Measurements from ENCODE around the gene CSF2RB.

The CSF2RB gene

DNA sequence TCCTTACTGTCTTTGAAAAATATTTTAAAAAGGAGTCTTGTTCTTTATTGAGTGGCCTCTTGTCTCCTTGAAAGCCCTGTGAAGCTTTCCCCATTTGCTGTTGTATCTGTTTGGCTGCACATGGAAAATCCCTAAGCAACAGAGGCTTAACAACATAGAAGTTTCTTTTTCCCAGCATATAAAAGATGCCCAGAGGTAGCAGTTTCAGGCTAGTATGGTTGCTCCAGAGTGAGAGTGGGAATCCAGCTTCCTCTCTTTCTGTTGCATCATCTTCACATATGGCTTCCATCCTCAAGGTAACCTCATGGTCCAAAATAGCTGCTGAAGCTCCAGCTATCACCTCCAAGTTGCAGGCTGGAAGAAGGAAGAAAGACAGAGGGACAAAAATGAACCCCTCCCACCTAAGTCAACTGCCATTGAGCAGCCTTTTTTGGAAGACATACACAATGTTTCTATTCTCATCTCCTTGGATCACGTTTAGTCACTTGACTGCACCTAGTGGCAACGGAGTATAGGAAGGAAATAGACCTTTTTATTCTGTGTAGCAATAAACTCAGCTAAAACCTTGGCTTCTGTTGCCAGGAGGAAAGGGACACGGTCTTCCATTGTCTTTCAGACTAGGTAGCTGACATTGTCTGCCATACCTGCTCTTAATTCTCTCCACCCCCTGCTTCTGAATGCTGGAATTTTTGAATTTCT lies 5.3 kb downstream of the CSF2RB start:
- peak; percentile 31 for FAIRE-seq
- no peak for DNase-seq (ENCODE audit: insufficient read length, low spot score)

DNA sequence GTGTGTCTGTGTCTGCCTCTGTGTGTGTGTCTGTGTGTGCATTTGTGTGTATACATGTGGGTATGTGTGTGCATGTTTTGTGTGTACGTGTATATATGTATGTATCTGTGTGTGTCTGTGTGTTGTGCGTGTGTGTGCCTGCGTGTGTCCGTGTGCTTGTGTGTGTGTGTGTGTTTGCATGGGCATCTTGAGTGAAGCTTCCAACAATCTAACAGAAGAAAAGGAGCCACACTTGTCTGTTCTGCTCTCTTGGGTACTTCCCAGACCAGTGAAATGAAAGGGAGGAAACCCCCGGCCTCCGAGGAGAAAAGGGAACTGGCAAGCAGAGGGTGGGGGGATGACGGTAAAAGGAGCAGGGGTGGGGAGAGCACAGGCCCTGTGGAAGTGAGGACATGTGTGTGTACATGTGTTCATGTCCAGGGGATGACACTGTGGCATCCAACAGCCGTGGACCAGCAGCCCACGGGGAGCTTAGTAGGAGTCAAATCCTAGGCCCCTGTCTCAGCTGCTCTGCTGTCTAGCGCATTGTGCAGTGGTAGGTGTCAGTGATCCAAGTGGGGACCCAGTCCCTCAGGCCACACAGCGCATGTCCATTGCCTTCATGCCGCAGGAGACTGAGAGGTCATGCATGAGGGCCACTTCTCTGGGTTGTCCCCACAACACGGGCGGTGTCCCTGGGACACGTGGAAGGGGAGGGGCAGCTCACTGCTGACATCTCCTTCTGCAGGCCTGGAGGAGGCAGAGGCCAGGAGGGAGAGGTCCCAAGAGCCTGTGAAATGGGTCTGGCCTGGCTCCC lies 8.1 kb downstream of the CSF2RB start:
- DNase-seq (ENCODE audit: insufficient read length, low spot score) = peak; percentile 54
- peak; percentile 80 for FAIRE-seq

DNA sequence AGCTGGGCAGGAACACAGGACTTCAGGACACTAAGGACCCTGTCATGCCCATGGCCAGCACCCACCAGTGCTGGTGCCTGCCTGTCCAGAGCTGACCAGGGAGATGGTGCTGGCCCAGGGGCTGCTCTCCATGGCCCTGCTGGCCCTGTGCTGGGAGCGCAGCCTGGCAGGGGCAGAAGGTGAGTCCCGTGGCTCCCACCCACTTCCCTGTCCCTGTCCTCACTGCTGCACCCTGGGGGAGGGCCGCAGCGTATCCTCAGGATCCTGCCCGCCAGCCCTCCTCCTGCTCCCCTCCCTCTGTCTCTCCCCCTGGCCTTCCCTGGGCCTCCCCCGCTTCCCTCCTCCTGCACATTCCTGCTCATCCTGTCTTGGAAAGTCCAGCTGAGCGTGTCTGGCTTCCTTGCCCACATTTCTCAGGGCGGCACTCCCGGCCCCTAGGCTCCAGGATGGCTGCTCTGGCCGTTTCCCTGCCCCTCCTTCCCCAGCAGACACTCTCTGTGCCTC lies 8.7 kb downstream of the CSF2RB start:
- FAIRE-seq (no peak), DNase-seq (ENCODE audit: insufficient read length, low spot score) (no peak)

DNA sequence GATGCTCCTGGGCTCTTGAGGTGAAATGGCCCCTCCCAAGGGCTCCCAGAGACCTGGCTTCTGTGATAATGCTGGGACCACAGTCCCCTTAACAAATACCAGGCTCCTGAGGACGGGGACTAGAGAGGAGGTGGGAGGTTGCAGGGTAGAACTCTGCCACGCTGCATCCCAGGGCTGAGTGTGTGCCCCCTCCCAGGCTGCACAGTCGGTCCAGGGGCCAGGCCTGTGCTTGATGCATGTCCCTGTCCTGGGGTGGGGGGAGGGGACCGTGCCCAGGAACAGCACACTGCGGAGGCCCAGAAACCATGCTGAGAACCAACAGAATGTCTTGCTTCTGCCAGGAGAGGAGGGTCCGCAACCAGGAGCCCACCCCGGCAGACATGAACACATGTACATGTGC lies 9.3 kb downstream of the CSF2RB start:
- FAIRE-seq (no peak), DNase-seq (ENCODE audit: insufficient read length, low spot score) (no peak)

DNA sequence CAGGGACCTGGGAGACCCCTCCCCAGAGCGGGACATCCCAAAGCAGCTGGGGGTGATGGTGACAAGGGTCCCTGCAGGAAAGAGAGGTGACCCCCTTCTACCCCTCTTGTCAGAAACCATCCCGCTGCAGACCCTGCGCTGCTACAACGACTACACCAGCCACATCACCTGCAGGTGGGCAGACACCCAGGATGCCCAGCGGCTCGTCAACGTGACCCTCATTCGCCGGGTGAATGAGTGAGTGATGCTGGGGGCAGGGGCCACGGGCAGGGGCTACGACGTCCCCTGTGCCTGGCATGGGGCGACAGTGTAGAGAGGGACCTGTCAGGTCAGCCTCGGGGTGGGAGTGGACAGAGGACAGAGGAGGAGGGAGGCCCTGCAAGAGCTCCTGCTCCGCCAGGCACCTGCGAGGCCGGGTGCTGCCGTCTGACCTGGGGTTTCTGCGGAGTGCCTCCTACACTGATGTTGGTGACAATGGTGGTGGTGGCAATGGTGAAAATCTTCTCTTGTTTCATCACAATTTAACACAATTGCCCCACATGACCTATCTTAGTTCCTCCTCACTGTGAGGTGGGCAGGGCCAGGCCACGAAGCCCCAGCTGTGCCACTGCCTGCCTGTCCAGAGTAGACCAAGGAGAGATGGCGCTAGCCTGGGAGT lies 9.8 kb downstream of the CSF2RB start:
- no peak for DNase-seq (ENCODE audit: insufficient read length, low spot score)
- no peak for FAIRE-seq

DNA sequence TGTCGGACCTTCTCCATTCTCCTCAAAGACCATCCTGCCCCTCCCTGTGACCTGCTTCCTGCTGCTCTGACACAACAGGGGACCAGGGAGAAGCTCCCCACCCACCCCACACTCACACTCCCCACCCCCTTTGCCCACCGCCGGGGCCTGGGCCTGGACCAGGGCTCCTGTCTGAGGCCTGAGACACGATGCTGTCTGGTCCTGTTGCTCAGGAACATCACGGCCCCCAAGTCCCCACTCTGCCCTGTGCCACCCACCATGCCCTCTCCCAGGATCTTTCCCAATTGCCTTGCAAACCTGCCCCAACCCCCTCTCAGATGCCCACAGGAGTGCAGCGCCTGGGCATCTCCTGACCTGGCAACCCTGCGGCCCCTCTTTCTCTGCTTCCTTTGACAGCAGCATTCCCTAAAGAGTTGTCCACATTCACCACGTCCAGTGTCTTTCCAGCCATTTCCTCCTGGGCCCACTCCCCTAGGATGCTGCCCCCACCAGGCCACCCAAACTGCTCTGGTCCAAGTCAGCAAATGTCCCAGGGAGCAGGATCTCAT lies 10.8 kb downstream of the CSF2RB start:
- DNase-seq (ENCODE audit: insufficient read length, low spot score) (no peak), FAIRE-seq (no peak)

DNA sequence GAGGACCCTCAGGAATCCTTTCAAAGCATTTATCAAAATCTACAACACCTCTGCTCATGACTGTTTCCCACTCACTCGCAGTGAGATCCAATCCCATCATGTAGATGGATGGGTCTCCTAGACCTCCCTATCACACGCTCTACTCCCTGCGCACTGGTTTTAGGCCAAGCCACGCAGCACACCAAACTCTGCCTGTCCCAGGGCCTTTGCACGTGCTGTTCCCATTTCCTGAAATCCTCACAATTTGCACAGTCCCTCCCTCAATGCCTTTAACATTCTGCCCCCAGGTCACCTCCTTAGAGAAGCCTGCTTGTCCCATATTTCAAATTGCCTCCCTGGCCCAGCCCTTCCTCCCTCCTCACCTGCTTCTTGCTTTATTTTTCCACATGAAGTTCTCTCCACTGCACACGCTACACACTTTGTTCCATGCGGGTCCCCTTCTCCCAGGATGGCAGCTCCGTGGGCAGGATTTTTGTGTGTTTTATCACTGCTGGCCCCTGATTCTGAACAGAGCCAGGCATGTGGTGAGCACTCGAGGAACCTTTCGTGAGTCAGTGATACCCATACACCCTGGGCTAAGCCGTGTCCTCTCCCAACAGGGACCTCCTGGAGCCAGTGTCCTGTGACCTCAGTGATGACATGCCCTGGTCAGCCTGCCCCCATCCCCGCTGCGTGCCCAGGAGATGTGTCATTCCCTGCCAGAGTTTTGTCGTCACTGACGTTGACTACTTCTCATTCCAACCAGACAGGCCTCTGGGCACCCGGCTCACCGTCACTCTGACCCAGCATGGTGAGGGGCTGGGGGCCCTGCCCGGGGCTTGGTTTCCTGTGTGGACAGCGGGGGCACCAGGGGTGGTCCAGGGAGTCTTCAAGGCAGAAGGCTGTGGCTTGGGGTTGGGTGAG lies 12.2 kb downstream of the CSF2RB start:
- no peak for DNase-seq (ENCODE audit: insufficient read length, low spot score)
- FAIRE-seq = no peak

DNA sequence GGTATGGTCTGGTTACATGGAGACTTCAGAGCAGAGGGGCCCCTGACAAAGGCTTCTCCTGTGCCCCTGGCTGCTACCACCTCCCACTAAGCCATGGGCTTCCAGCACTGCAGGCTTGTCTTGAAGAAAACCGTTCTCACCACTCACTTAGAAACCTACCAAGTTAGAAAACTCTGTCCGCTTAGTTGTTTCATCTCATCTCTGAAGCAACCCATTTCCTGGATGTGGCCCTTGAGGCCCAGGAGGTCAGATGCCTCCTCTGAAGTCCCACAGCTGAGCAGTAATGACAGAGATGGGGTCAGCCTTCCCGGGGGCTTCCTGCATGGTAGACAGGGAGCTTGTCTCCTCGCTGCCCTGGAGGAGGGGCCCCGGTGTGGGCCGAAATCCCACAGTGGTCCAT lies 12.9 kb downstream of the CSF2RB start:
- FAIRE-seq (no peak), DNase-seq (ENCODE audit: insufficient read length, low spot score) (no peak)

DNA sequence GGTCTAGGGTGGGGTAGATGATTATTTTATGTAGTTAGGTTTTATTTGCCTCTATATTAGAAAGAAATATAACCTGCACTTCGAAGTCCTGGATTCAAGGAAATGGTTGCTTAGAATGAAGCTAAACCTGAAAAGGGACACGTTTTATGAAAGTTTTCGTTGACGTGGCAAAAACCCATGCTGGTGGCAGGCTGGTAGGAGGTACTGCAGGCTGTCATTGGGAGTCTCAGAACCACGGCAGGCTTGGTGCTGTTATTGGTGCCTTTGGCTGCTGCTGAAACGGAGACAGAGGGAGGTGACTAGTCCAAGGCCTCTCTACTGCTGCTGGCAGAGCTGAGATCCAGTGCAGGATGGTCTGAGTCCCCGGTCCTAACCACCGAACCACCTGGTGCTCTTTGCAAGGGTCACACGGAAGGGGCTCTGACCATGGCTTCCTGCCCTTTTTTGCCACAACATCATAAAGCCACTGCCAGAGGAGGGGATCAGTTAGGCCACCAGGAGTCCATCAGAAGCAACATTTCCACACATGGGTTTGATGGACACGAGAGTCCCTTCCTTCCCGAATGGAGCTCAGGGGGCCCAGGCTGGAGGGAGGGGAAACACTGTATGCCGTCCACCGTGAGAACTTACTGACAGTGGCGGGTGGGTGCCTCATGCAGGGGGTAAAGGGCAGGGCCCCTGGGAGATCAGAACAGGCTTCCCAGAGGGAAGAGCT lies 13.4 kb downstream of the CSF2RB start:
- DNase-seq (ENCODE audit: insufficient read length, low spot score) (no peak), FAIRE-seq (no peak)

DNA sequence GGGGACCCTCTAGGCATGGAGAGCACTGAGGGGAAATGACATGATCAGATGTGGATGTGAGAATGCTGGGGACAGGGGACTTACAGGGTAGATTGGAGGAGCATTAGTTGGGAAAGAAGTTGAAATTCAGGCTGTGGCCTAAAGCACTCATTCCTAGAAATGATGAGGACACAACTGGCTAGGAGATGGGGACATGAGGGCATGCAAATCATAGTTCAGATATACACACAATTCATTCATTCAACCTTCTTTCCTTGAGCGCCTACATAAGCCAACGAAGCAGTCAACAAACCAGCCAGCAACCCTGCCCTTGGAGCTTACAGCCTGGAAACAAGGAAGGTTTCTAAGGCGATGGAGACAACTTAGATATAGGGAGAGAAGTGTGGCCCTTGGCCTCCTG lies 14.2 kb downstream of the CSF2RB start:
- no peak for DNase-seq (ENCODE audit: insufficient read length, low spot score)
- no peak for FAIRE-seq

DNA sequence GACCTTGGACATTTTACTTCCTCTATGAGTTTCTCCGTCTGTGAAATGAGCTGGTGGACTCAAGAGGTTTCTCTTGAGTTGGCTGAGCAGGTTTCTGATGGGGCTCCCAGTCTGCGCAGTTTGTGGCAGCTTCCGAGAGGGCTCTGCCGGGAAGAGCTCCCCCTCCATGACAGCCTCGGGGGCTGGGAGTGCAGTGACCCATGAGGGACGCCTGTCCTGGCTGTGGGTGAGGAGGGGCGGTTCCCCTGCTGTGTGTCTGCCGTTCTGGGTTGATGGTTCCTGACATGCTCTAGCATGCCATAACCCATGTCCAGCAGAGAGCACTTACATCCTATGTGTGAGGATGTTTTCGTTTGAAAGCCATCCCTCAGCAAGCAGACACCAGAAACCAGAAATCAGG lies 14.8 kb downstream of the CSF2RB start:
- FAIRE-seq = no peak

DNA sequence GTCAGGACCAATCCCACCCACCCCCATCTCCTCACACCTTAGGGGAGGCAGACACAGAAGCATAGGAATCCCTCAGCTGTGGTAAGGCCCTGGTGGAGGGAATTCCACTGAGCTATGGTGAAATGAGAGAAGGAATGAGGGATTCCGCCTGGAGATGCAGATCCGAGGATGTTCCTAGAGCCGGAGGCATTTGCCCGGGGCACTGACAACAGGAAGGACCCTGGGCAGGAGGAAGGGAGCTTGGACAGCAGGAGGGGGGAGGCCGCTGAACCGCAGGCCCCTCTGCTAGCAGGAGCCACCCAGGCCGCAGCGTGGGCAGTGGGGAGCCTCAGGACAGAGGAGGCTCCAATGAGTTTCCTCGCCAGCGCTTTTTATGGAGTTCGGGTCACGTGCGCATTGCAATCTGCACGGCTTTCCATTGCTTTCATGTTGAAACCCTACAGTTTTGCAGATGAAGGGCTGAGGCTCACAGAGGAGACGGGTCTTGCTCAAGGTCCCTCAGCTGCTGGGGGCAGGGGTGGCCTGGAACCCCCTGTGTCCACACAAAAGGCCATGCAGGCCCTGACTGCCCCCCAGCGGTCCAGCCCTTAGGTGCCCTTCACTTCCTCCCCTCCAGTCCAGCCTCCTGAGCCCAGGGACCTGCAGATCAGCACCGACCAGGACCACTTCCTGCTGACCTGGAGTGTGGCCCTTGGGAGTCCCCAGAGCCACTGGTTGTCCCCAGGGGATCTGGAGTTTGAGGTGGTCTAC lies 15.5 kb downstream of the CSF2RB start:
- FAIRE-seq = no peak
- no peak for DNase-seq (ENCODE audit: insufficient read length, low spot score)

More for the DNA sequence above, 14.8 kb downstream of the CSF2RB start:
- no peak for DNase-seq (ENCODE audit: insufficient read length, low spot score)

DNA sequence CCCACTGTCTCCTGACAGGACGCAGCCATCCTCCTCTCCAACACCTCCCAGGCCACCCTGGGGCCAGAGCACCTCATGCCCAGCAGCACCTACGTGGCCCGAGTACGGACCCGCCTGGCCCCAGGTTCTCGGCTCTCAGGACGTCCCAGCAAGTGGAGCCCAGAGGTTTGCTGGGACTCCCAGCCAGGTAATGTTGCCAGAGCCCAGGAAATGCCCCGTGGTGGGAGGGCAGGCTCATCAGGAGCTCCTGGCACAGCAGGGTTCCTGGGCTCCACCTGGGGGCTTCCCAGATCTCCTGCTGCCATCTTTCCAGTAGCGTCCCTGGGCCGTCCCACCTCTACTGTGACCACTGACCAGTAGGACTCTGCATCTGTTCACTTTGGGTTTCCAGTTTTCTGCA lies 16.2 kb downstream of the CSF2RB start:
- DNase-seq (ENCODE audit: insufficient read length, low spot score) = no peak
- FAIRE-seq = no peak

DNA sequence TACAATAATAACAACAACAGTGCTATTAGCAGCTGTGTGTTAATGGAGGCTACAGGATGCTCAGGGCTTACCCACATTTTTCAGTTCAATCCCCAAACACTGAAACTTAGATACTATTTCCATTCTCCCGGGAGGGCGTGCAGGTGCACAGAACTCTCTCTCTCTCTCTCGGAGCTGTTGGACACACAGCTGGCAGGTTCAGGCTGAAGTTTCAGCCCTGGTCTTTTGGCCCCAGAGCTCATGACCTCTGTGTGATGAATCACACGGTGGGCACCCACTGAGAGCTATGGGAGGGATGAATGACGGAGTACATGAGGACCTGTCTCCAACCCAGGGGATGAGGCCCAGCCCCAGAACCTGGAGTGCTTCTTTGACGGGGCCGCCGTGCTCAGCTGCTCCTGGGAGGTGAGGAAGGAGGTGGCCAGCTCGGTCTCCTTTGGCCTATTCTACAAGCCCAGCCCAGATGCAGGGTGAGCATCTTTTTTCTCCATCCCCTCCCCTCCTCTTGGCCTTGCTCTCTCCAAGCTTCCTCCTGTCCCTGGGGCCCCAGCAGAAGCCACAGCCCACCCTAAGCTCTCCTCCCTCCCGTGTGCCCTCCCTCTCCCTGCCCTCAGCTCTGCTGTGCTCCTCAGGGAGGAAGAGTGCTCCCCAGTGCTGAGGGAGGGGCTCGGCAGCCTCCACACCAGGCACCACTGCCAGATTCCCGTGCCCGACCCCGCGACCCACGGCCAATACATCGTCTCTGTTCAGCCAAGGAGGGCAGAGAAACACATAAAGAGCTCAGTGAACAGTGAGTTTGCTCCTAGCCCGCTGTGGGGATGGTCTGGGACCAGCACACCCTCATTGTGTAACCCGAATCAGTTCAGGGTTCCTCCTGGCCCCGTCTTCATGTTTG lies 16.9 kb downstream of the CSF2RB start:
- no peak for FAIRE-seq
- no peak for DNase-seq (ENCODE audit: insufficient read length, low spot score)

DNA sequence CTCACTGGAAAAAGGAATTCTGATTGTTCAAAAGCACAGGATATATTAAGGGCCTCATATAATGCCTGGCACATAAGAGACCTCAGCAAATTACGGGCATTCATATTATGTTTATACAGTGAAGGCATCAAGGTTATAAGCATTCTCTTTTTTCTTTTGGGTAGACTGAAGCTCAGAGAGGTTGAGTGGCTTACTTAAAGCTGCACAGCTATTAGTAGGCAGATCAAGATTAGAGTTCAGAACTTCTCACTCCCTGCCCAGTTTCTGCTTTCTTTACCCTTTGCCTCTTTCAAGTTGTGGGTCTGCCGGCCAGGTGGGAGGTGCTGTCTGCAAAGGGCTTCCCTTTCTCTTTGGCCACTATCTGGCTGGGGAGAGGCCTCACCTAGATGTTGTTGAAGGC lies 18.0 kb downstream of the CSF2RB start:
- FAIRE-seq = no peak

DNA sequence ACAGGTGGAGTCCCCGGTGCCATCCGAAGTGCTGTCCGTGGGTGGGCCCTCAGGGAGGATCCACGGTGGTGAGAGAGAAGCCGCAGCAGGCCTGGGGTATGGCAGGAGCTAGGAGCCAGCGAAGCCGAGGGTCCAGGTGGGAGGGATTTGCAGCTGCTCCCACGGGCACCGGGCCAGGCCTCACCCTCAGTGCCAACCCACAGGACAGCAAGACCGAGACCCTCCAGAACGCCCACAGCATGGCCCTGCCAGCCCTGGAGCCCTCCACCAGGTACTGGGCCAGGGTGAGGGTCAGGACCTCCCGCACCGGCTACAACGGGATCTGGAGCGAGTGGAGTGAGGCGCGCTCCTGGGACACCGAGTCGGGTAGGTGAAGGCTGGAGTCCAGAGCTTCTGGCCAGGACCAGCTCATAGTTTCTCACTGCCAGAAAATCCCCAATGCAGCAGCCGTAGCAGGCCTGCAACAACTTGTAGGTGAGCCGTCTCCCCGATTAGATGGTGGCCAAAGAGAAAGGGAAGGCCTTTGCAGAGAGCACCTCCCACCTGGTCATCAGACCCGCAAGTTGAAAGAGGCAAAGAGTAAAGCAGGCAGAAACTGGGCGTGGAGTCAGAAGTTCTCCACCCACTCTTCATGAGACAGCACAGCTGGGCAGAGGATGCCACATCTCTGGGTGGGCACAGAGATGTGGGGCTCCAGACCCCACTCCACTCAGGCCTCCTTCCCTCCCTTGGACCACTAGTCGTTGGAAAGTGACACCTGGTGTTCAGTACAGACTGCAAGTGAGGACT lies 20.4 kb downstream of the CSF2RB start:
- DNase-seq (ENCODE audit: insufficient read length, low spot score) = no peak
- FAIRE-seq = no peak

More for the DNA sequence above, 18.0 kb downstream of the CSF2RB start:
- no peak for DNase-seq (ENCODE audit: insufficient read length, low spot score)
